Activated T-cell treated with anti-CD3 and anti-CD28 coated beads, Interleukin-2, amount 50 U/mL, for 24 hours (primary cell): ENCODE results near the gene CIBAR2.

Experiments used
- DNase-seq: peaks from one replicate; pipeline ENCODE4 v3.0.0-alpha.2; 2020
- H3K27ac Mint-ChIP-seq: 2 replicates; pipeline ENCODE4 v1.8.0; 2020; ENCODE audit warnings: mild to moderate bottlenecking, mixed read lengths
- H3K27me3 Mint-ChIP-seq: 2 replicates; pipeline ENCODE4 v1.8.0; 2020; ENCODE audit warnings: mixed read lengths
- H3K36me3 Mint-ChIP-seq: 2 replicates; pipeline ENCODE4 v1.8.0; 2020; ENCODE audit warnings: low read depth, mixed read lengths
- H3K4me1 Mint-ChIP-seq: 2 replicates; pipeline ENCODE4 v1.8.0; 2020; ENCODE audit warnings: low read depth, mixed read lengths
- H3K4me3 Mint-ChIP-seq: 2 replicates; pipeline ENCODE4 v1.8.0; 2020; ENCODE audit warnings: mild to moderate bottlenecking, moderate library complexity, mixed read lengths
- H3K9me3 Mint-ChIP-seq: 2 replicates; pipeline ENCODE4 v1.8.0; 2020; ENCODE audit warnings: mixed read lengths

CIBAR2 gene

GRCh38 chr16:85138073-85138824, 26.0 kb upstream of the CIBAR2 start:
- no peak overlapping the region for H3K27ac Mint-ChIP-seq
- no peaks in the 10 kb centered on the region for H3K9me3 Mint-ChIP-seq
- no peak overlapping the region for H3K4me3 Mint-ChIP-seq
- peaks cover 8% of the 10 kb centered on the region for H3K4me1 Mint-ChIP-seq
- H3K36me3 Mint-ChIP-seq: no peaks in the 10 kb centered on the region
- H3K27me3 Mint-ChIP-seq: peaks cover 39% of the 10 kb centered on the region
- no peak for DNase-seq

GRCh38 chr16:85137323-85138072, 25.2 kb upstream of the CIBAR2 start:
- no peak overlapping the region for H3K27ac Mint-ChIP-seq
- peaks cover 8% of the 10 kb centered on the region for H3K4me1 Mint-ChIP-seq
- H3K9me3 Mint-ChIP-seq: no peaks in the 10 kb centered on the region
- peaks cover 39% of the 10 kb centered on the region for H3K27me3 Mint-ChIP-seq
- no peak overlapping the region for H3K4me3 Mint-ChIP-seq
- DNase-seq: no peak
- H3K36me3 Mint-ChIP-seq: no peaks in the 10 kb centered on the region

GRCh38 chr16:85136702-85137322, 24.5 kb upstream of the CIBAR2 start:
- H3K27me3 Mint-ChIP-seq: peaks cover 39% of the 10 kb centered on the region
- no peaks in the 10 kb centered on the region for H3K36me3 Mint-ChIP-seq
- H3K4me3 Mint-ChIP-seq: no peak overlapping the region
- H3K27ac Mint-ChIP-seq: no peak overlapping the region
- H3K9me3 Mint-ChIP-seq: no peaks in the 10 kb centered on the region
- DNase-seq: no peak
- peaks cover 8% of the 10 kb centered on the region for H3K4me1 Mint-ChIP-seq

GRCh38 chr16:85136213-85136701, 24.0 kb upstream of the CIBAR2 start:
- DNase-seq: no peak
- Mint-ChIP-seq H3K27ac (no peak overlapping the region), H3K4me3 (no peak overlapping the region), H3K36me3 (no peaks in the 10 kb centered on the region), H3K4me1 (peaks cover 8% of the 10 kb centered on the region), H3K27me3 (peaks cover 39% of the 10 kb centered on the region), H3K9me3 (no peaks in the 10 kb centered on the region)

- Mint-ChIP-seq H3K4me1 (peaks cover 7% of the 10 kb centered on the region), H3K27ac (no peak overlapping the region), H3K4me3 (no peak overlapping the region), H3K27me3 (peaks cover 37% of the 10 kb centered on the region), H3K9me3 (no peaks in the 10 kb centered on the region), H3K36me3 (no peaks in the 10 kb centered on the region)
- DNase-seq: no peak
Observed at GRCh38 chr16:85134789-85135142, 22.5 kb upstream of the CIBAR2 start.

- no peak for DNase-seq
- H3K36me3 Mint-ChIP-seq: no peaks in the 10 kb centered on the region
- H3K9me3 Mint-ChIP-seq: no peaks in the 10 kb centered on the region
- no peak overlapping the region for H3K4me3 Mint-ChIP-seq
- peaks cover 5% of the 10 kb centered on the region for H3K4me1 Mint-ChIP-seq
- peaks cover 32% of the 10 kb centered on the region for H3K27me3 Mint-ChIP-seq
- H3K27ac Mint-ChIP-seq: no peak overlapping the region
Observed at GRCh38 chr16:85134076-85134788, 22.0 kb upstream of the CIBAR2 start.

- H3K4me1 Mint-ChIP-seq: peaks cover 5% of the 10 kb centered on the region
- no peak for DNase-seq
- H3K27ac Mint-ChIP-seq: no peak overlapping the region
- peaks cover 22% of the 10 kb centered on the region for H3K27me3 Mint-ChIP-seq
- no peaks in the 10 kb centered on the region for H3K36me3 Mint-ChIP-seq
- no peaks in the 10 kb centered on the region for H3K9me3 Mint-ChIP-seq
- H3K4me3 Mint-ChIP-seq: no peak overlapping the region
Observed at GRCh38 chr16:85133290-85133599, 21.0 kb upstream of the CIBAR2 start.

GRCh38 chr16:85132456-85133289, 20.4 kb upstream of the CIBAR2 start:
- H3K27ac Mint-ChIP-seq: no peak overlapping the region
- peaks cover 5% of the 10 kb centered on the region for H3K4me1 Mint-ChIP-seq
- H3K4me3 Mint-ChIP-seq: no peak overlapping the region
- no peaks in the 10 kb centered on the region for H3K36me3 Mint-ChIP-seq
- H3K9me3 Mint-ChIP-seq: no peaks in the 10 kb centered on the region
- no peak for DNase-seq
- H3K27me3 Mint-ChIP-seq: peaks cover 16% of the 10 kb centered on the region

GRCh38 chr16:85130705-85131028, 18.4 kb upstream of the CIBAR2 start:
- H3K9me3 Mint-ChIP-seq: no peaks in the 10 kb centered on the region
- H3K36me3 Mint-ChIP-seq: no peaks in the 10 kb centered on the region
- no peak overlapping the region for H3K4me3 Mint-ChIP-seq

GRCh38 chr16:85129876-85130704, 17.8 kb upstream of the CIBAR2 start:
- H3K4me1 Mint-ChIP-seq: peaks cover 23% of the 10 kb centered on the region
- H3K27me3 Mint-ChIP-seq: no peaks in the 10 kb centered on the region
- DNase-seq: no peak
- no peak overlapping the region for H3K4me3 Mint-ChIP-seq
- H3K9me3 Mint-ChIP-seq: no peaks in the 10 kb centered on the region
- no peaks in the 10 kb centered on the region for H3K36me3 Mint-ChIP-seq
- H3K27ac Mint-ChIP-seq: no peak overlapping the region

More at GRCh38 chr16:85130705-85131028, 18.4 kb upstream of the CIBAR2 start:
- H3K27me3 Mint-ChIP-seq: no peaks in the 10 kb centered on the region
- DNase-seq: no peak
- H3K27ac Mint-ChIP-seq: no peak overlapping the region
- H3K4me1 Mint-ChIP-seq: peaks cover 20% of the 10 kb centered on the region

- H3K36me3 Mint-ChIP-seq: no peaks in the 10 kb centered on the region
- DNase-seq: no peak
- H3K27ac Mint-ChIP-seq: no peak overlapping the region
- H3K4me1 Mint-ChIP-seq: peaks cover 23% of the 10 kb centered on the region
- H3K4me3 Mint-ChIP-seq: no peak overlapping the region
- H3K27me3 Mint-ChIP-seq: no peaks in the 10 kb centered on the region
- no peaks in the 10 kb centered on the region for H3K9me3 Mint-ChIP-seq
Observed at GRCh38 chr16:85128079-85128837, 16.0 kb upstream of the CIBAR2 start.

GRCh38 chr16:85127379-85127723, 15.1 kb upstream of the CIBAR2 start:
- no peak for DNase-seq
- Mint-ChIP-seq H3K9me3 (no peaks in the 10 kb centered on the region), H3K27ac (peak overlapping the region; percentile 84), H3K36me3 (no peaks in the 10 kb centered on the region), H3K4me1 (peaks cover 23% of the 10 kb centered on the region), H3K27me3 (no peaks in the 10 kb centered on the region), H3K4me3 (no peak overlapping the region)
